Mesenchymal stem cell (in vitro differentiated cells and primary cell): Measurements from ENCODE around the gene TRAM2.

Source experiments
- DNase-seq: peaks from one replicate; pipeline ENCODE4 v3.0.0-alpha.2; 2013
- H2AFZ ChIP-seq: one replicate; pipeline ENCODE4 v1.6.1; 2013; ENCODE audit warnings: low read depth, mild to moderate bottlenecking, control low read depth, inconsistent platforms, low read length, moderate library complexity
- H2AK5ac ChIP-seq: 2 replicates; pipeline ENCODE4 v1.6.1; 2013; ENCODE audit warnings: low read length, moderate library complexity, mild to moderate bottlenecking, inconsistent platforms; ENCODE audit not compliant: severe bottlenecking
- H2BK120ac ChIP-seq: one replicate; pipeline ENCODE4 v1.6.1; 2013; ENCODE audit warnings: low read depth, mild to moderate bottlenecking, inconsistent platforms, low read length, moderate library complexity
- H2BK12ac ChIP-seq, 2 experiments: one replicate each; pipeline ENCODE4 v1.6.1; 2013; ENCODE audit warnings: inconsistent platforms in 2 of 2, low read length in 2 of 2, mild to moderate bottlenecking in 2 of 2, moderate library complexity in 2 of 2, control low read depth in 1 of 2
- H2BK15ac ChIP-seq: one replicate; pipeline ENCODE4 v1.6.1; 2013; ENCODE audit warnings: mild to moderate bottlenecking, low read depth, inconsistent platforms; ENCODE audit not compliant: poor library complexity, severe bottlenecking
- H2BK5ac ChIP-seq: 2 replicates; pipeline ENCODE4 v1.6.1; 2013; ENCODE audit warnings: low read depth, mild to moderate bottlenecking, low read length, control low read depth, inconsistent platforms; ENCODE audit not compliant: poor library complexity, severe bottlenecking
- H3K14ac ChIP-seq, 2 experiments: one replicate each; pipeline ENCODE4 v1.6.1; 2013; ENCODE audit warnings: inconsistent platforms in 2 of 2, low read length in 2 of 2, control low read depth in 1 of 2, mild to moderate bottlenecking in 1 of 2, moderate library complexity in 1 of 2
- H3K18ac ChIP-seq, 2 experiments: one replicate each; pipeline ENCODE4 v1.6.1; 2013; ENCODE audit warnings: inconsistent platforms in 2 of 2, low read length in 2 of 2, control low read depth in 1 of 2, low read depth in 1 of 2, mild to moderate bottlenecking in 1 of 2
- H3K23ac ChIP-seq, 2 experiments: one replicate each; pipeline ENCODE4 v1.6.1; 2013; ENCODE audit warnings: inconsistent platforms in 2 of 2, low read length in 2 of 2, mild to moderate bottlenecking in 2 of 2, moderate library complexity in 2 of 2, control low read depth in 1 of 2
- H3K27ac ChIP-seq: 2 replicates; pipeline ENCODE4 v1.5.1; 2013; ENCODE audit warnings: mild to moderate bottlenecking, moderate library complexity, low read length, control low read depth, inconsistent platforms; ENCODE audit not compliant: poor library complexity, severe bottlenecking
- H3K27me3 ChIP-seq, 2 experiments: 2 replicates each; pipeline versions ENCODE4 v1.6.1 to v1.7.0; 2013; ENCODE audit warnings: low read length in 2 of 2, mild to moderate bottlenecking in 2 of 2, moderate library complexity in 2 of 2, control low read depth in 1 of 2, inconsistent platforms in 1 of 2; ENCODE audit not compliant: control insufficient read depth in 1 of 2, insufficient read depth in 1 of 2
- H3K36me3 ChIP-seq, 2 experiments: 2 replicates each; pipeline versions ENCODE4 v1.6.1 to v1.7.0; 2013; ENCODE audit warnings: low read length in 2 of 2, control low read depth in 1 of 2, inconsistent platforms in 1 of 2, low read depth in 1 of 2, mild to moderate bottlenecking in 1 of 2; ENCODE audit not compliant: insufficient read depth in 2 of 2, control insufficient read depth in 1 of 2
- H3K4ac ChIP-seq, 2 experiments: one replicate each; pipeline ENCODE4 v1.6.1; 2013; ENCODE audit warnings: inconsistent platforms in 2 of 2, low read length in 2 of 2, mild to moderate bottlenecking in 2 of 2, moderate library complexity in 2 of 2, control low read depth in 1 of 2, low read depth in 1 of 2
- H3K4me1 ChIP-seq: 2 replicates; pipeline ENCODE4 v1.6.1; 2013; ENCODE audit warnings: low read depth, low read length, control low read depth; ENCODE audit not compliant: control insufficient read depth, insufficient read depth
- H3K4me2 ChIP-seq: 2 replicates; pipeline ENCODE4 v1.6.1; 2013; ENCODE audit warnings: low read length, mild to moderate bottlenecking, inconsistent platforms; ENCODE audit not compliant: poor library complexity, severe bottlenecking
- H3K4me3 ChIP-seq, 2 experiments: 2 replicates each; pipeline versions ENCODE4 v1.5.1 to v1.7.0; 2013; ENCODE audit warnings: low read length in 2 of 2, mild to moderate bottlenecking in 2 of 2, control low read depth in 1 of 2, low read depth in 1 of 2; ENCODE audit not compliant: insufficient read depth in 1 of 2
- H3K79me1 ChIP-seq: replicated peaks from 2 replicates; pipeline ENCODE4 v1.6.1; 2013; ENCODE audit warnings: mild to moderate bottlenecking, control low read depth, low read length, inconsistent platforms; ENCODE audit not compliant: poor library complexity, severe bottlenecking
- H3K9ac ChIP-seq: 2 replicates; pipeline ENCODE4 v1.7.0; 2013; ENCODE audit warnings: mild to moderate bottlenecking, low read length, moderate library complexity
- H3K9me3 ChIP-seq: 2 replicates; pipeline ENCODE4 v1.7.0; 2013; ENCODE audit warnings: mild to moderate bottlenecking, low read length; ENCODE audit not compliant: control insufficient read depth
- H4K8ac ChIP-seq: one replicate; pipeline ENCODE4 v1.6.1; 2013; ENCODE audit warnings: inconsistent platforms, mild to moderate bottlenecking, low read length, moderate library complexity
- H4K91ac ChIP-seq: one replicate; pipeline ENCODE4 v1.6.1; 2013; ENCODE audit warnings: mild to moderate bottlenecking, low read length, inconsistent platforms
- WGBS: methylation state at CpG from one replicate; pipeline ENCODE4 v1.1.7; 2013; ENCODE audit warnings: mixed read lengths; 5-methylcytosine and 5-hydroxymethylcytosine counted together

TRAM2 gene

DNA sequence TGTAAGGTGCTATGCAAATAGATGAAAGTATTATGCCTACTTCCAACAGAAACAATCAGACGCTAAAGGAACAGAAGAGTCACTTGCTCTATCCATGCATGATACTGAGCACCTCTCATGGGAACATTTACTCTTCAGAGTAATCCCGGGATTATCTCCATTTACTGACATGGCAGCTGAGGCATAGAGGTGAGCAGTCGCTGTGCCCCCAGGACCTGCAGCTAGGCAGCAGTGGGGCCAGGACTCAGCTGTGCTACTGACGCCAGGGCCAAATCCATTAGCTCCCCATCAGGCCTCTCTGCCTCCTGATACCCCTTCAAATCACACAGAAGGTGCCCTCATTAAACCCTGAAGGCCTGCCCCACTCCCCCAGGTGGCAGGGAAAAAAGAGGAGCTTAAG lies 51.9 kb downstream of the TRAM2 start:
- Histone ChIP-seq H4K91ac (no peak overlapping the region), H2BK15ac (no peak overlapping the region), H2AK5ac (peak overlapping the region; percentile 10), H3K79me1 (peaks cover 11% of the 10 kb centered on the region), H3K23ac (no peak overlapping the region), H4K8ac (peak overlapping the region; percentile 62), H3K36me3 (peaks cover 23 to 61% of the 10 kb centered on the region in 2 experiments), H3K9me3 (no peaks in the 10 kb centered on the region), H3K4me2 (no peak overlapping the region), H3K4ac (no peak overlapping the region), H3K27me3 (no peaks in the 10 kb centered on the region), H3K9ac (no peak overlapping the region), H3K14ac (no peak overlapping the region), H3K27ac (no peak overlapping the region), H3K18ac (no peak overlapping the region), H2BK5ac (no peak overlapping the region), H3K4me3 (no peak overlapping the region), H2AFZ (no peak overlapping the region), H2BK120ac (no peak overlapping the region), H3K4me1 (peaks cover 20% of the 10 kb centered on the region), H2BK12ac (no peak overlapping the region)
- DNase-seq, result no peak
- 93% methylated on average over 4 of the region's 4 CpGs for WGBS

GRCh38 chr6:52523378-52524142 lies 53.3 kb downstream of the TRAM2 start:
- Histone ChIP-seq H2BK120ac (no peak overlapping the region), H2BK12ac (no peak overlapping the region), H3K4me1 (peaks cover 22% of the 10 kb centered on the region), H3K27me3 (no peaks in the 10 kb centered on the region), H2BK15ac (no peak overlapping the region), H3K4ac (no peak overlapping the region), H3K4me3 (no peak overlapping the region), H2BK5ac (no peak overlapping the region), H3K27ac (peak overlapping the region; percentile 42), H3K9me3 (no peaks in the 10 kb centered on the region), H3K79me1 (peaks cover 6% of the 10 kb centered on the region), H3K4me2 (no peak overlapping the region), H3K14ac (no peak overlapping the region), H3K9ac (peak overlapping the region; percentile 81), H4K8ac (no peak overlapping the region), H3K36me3 (peaks cover 19 to 63% of the 10 kb centered on the region in 2 experiments), H2AFZ (no peak overlapping the region), H2AK5ac (no peak overlapping the region), H4K91ac (no peak overlapping the region), H3K18ac (no peak overlapping the region), H3K23ac (no peak overlapping the region)
- WGBS, result 96% methylated on average over 5 of the region's 6 CpGs
- no peak for DNase-seq

- peak overlapping the region; percentile 92 for H3K27ac ChIP-seq
- no peak overlapping the region for H3K18ac ChIP-seq
- H2BK120ac ChIP-seq, result no peak overlapping the region
- no peak overlapping the region for H3K14ac ChIP-seq
- no peak overlapping the region for H2BK15ac ChIP-seq
- no peak overlapping the region for H2BK5ac ChIP-seq
- no peak overlapping the region for H3K4ac ChIP-seq
- H3K4me2 ChIP-seq, result no peak overlapping the region
- H4K91ac ChIP-seq, result no peak overlapping the region
- H2BK12ac ChIP-seq, result peak overlapping the region in 1 of 2 experiments; percentile 15
- H3K4me3 ChIP-seq, result no peak overlapping the region
- peaks cover 3% of the 10 kb centered on the region for H3K79me1 ChIP-seq
- H3K27me3 ChIP-seq, result no peaks in the 10 kb centered on the region
- peak overlapping the region; percentile 81 for H3K9ac ChIP-seq
- H2AK5ac ChIP-seq, result no peak overlapping the region
- no peak overlapping the region for H3K23ac ChIP-seq
- H2AFZ ChIP-seq, result no peak overlapping the region
- peaks cover 14 to 61% of the 10 kb centered on the region in 2 experiments for H3K36me3 ChIP-seq
- no peaks in the 10 kb centered on the region for H3K9me3 ChIP-seq
- 11% methylated on average over 3 of the region's 3 CpGs for WGBS
- peak; percentile 58 for DNase-seq
- peaks cover 24% of the 10 kb centered on the region for H3K4me1 ChIP-seq
- H4K8ac ChIP-seq, result peak overlapping the region; percentile 20
Observed at GRCh38 chr6:52522655-52523054, 54.2 kb downstream of the TRAM2 start.

GRCh38 chr6:52522151-52522626 lies 54.7 kb downstream of the TRAM2 start:
- Histone ChIP-seq H2BK120ac (no peak overlapping the region), H4K91ac (no peak overlapping the region), H3K4me3 (no peak overlapping the region), H3K9me3 (no peaks in the 10 kb centered on the region), H2BK5ac (no peak overlapping the region), H2AFZ (no peak overlapping the region), H3K23ac (no peak overlapping the region), H2BK15ac (no peak overlapping the region), H3K4ac (no peak overlapping the region), H3K9ac (peak overlapping the region; percentile 81), H3K79me1 (peaks cover 3% of the 10 kb centered on the region), H2AK5ac (no peak overlapping the region), H3K18ac (no peak overlapping the region), H3K4me2 (no peak overlapping the region), H3K4me1 (peaks cover 24% of the 10 kb centered on the region), H3K27me3 (no peaks in the 10 kb centered on the region), H4K8ac (no peak overlapping the region), H3K27ac (peak overlapping the region; percentile 92), H3K36me3 (peaks cover 14 to 58% of the 10 kb centered on the region in 2 experiments), H2BK12ac (no peak overlapping the region), H3K14ac (no peak overlapping the region)
- 58% methylated on average over 7 of the region's 7 CpGs for WGBS
- DNase-seq, result no peak
